H9 (cell line): Measurements from ENCODE around the gene DENND10. TPM values are rescaled to one million over a fixed set of nuclear protein-coding genes. Genes with fewer than 3 reads are reported as not detected.

Experiments
- DNase-seq: peaks from one replicate; pipeline ENCODE4 v3.0.0-alpha.2; 2017
- H2AFZ ChIP-seq: one replicate; pipeline ENCODE4 v1.6.1; 2013; ENCODE audit warnings: mild to moderate bottlenecking, low read length, control low read depth, moderate library complexity
- H2AK5ac ChIP-seq: 2 replicates; pipeline ENCODE4 v1.6.1; 2013; ENCODE audit warnings: low read length, control low read depth, mixed read lengths; ENCODE audit not compliant: insufficient read length
- H2BK120ac ChIP-seq: one replicate; pipeline ENCODE4 v1.6.1; 2013; ENCODE audit warnings: low read depth, mild to moderate bottlenecking, low read length, control low read depth, inconsistent platforms; ENCODE audit not compliant: poor library complexity, severe bottlenecking
- H2BK12ac ChIP-seq: 2 replicates; pipeline ENCODE4 v1.6.1; 2013; ENCODE audit warnings: low read length, control low read depth, mixed read lengths, low read depth; ENCODE audit not compliant: insufficient read length
- H2BK15ac ChIP-seq: 2 replicates; pipeline ENCODE4 v1.6.1; 2013; ENCODE audit warnings: low read depth, low read length, control low read depth
- H2BK20ac ChIP-seq: one replicate; pipeline ENCODE4 v1.6.1; 2013; ENCODE audit warnings: low read depth, mild to moderate bottlenecking, low read length, control low read depth, inconsistent platforms; ENCODE audit not compliant: poor library complexity, severe bottlenecking
- H2BK5ac ChIP-seq: 2 replicates; pipeline ENCODE4 v1.6.1; 2013; ENCODE audit warnings: low read length, control low read depth, mixed read lengths; ENCODE audit not compliant: insufficient read length
- H3K14ac ChIP-seq: 2 replicates; pipeline ENCODE4 v1.6.1; 2013; ENCODE audit warnings: low read length, control low read depth; ENCODE audit not compliant: insufficient read depth
- H3K18ac ChIP-seq: 2 replicates; pipeline ENCODE4 v1.6.1; 2013; ENCODE audit warnings: low read depth, mild to moderate bottlenecking, mixed read lengths, low read length, control low read depth; ENCODE audit not compliant: insufficient read length
- H3K23ac ChIP-seq: 2 replicates; pipeline ENCODE4 v1.6.1; 2013; ENCODE audit warnings: low read length, control low read depth, mixed read lengths, low read depth; ENCODE audit not compliant: insufficient read length
- H3K23me2 ChIP-seq: 2 replicates; pipeline ENCODE4 v1.6.1; 2013; ENCODE audit warnings: low read depth, mild to moderate bottlenecking, mixed read lengths, low read length, control low read depth; ENCODE audit not compliant: insufficient read length, poor library complexity, severe bottlenecking
- H3K27ac ChIP-seq: 2 replicates; pipeline ENCODE4 v1.5.1; 2013; ENCODE audit warnings: low read length, control low read depth, mixed read lengths, low read depth; ENCODE audit not compliant: insufficient read length
- H3K27me3 ChIP-seq: 2 replicates; pipeline ENCODE4 v1.6.1; 2013; ENCODE audit warnings: low read length, control low read depth, inconsistent platforms; ENCODE audit not compliant: insufficient read depth
- H3K4ac ChIP-seq: 2 replicates; pipeline ENCODE4 v1.6.1; 2013; ENCODE audit warnings: low read depth, mild to moderate bottlenecking, control low read depth, inconsistent platforms, low read length, moderate library complexity
- H3K4me1 ChIP-seq: 2 replicates; pipeline ENCODE4 v1.6.1; 2013; ENCODE audit warnings: low read length, control low read depth, inconsistent platforms; ENCODE audit not compliant: insufficient read depth
- H3K4me2 ChIP-seq: 2 replicates; pipeline ENCODE4 v1.6.1; 2013; ENCODE audit warnings: low read length, control low read depth, mixed read lengths; ENCODE audit not compliant: insufficient read length, insufficient read depth
- H3K56ac ChIP-seq: 2 replicates; pipeline ENCODE4 v1.6.1; 2013; ENCODE audit warnings: low read depth, mild to moderate bottlenecking, mixed read lengths, low read length, control low read depth; ENCODE audit not compliant: insufficient read length
- H3K79me1 ChIP-seq: 2 replicates; pipeline ENCODE4 v1.6.1; 2013; ENCODE audit warnings: low read depth, mild to moderate bottlenecking, moderate library complexity, low read length, control low read depth, inconsistent platforms; ENCODE audit not compliant: insufficient read depth, poor library complexity, severe bottlenecking
- H3K79me2 ChIP-seq: 2 replicates; pipeline ENCODE4 v1.6.1; 2013; ENCODE audit warnings: low read length, control low read depth, inconsistent platforms; ENCODE audit not compliant: insufficient read depth
- H3K9ac ChIP-seq: 2 replicates; pipeline ENCODE4 v1.6.1; 2013; ENCODE audit warnings: low read length, control low read depth, mixed read lengths; ENCODE audit not compliant: insufficient read length; ENCODE audit errors: extremely low read depth
- H3K9me3 ChIP-seq: one replicate; pipeline ENCODE4 v1.6.1; 2013; ENCODE audit warnings: low read depth, low read length, inconsistent platforms; ENCODE audit not compliant: control insufficient read depth
- H3T11ph ChIP-seq: one replicate; pipeline ENCODE4 v1.6.1; 2013; ENCODE audit warnings: mild to moderate bottlenecking, low read length, control low read depth, inconsistent platforms
- H4K20me1 ChIP-seq: one replicate; pipeline ENCODE4 v1.6.1; 2013; ENCODE audit not compliant: control insufficient read depth, insufficient read length, insufficient read depth
- H4K5ac ChIP-seq: 2 replicates; pipeline ENCODE4 v1.6.1; 2013; ENCODE audit warnings: low read depth, mild to moderate bottlenecking, mixed read lengths, low read length, control low read depth; ENCODE audit not compliant: insufficient read length
- H4K8ac ChIP-seq: replicated peaks from 2 replicates; pipeline ENCODE4 v1.6.1; 2013; ENCODE audit warnings: low read length, control low read depth, mixed read lengths, low read depth; ENCODE audit not compliant: insufficient read length
- H4K91ac ChIP-seq: 2 replicates; pipeline ENCODE4 v1.6.1; 2013; ENCODE audit warnings: low read depth, mild to moderate bottlenecking, moderate library complexity, mixed read lengths, low read length, control low read depth; ENCODE audit not compliant: insufficient read length
- H3K27ac Mint-ChIP-seq, 3 experiments: 2 replicates in 2 of 3; 3 replicates in 1 of 3; pipeline ENCODE4 v1.8.0; 2020 to 2021; ENCODE audit warnings: mixed read lengths in 3 of 3, mild to moderate bottlenecking in 1 of 3, moderate library complexity in 1 of 3
- H3K27me3 Mint-ChIP-seq: 2 replicates; pipeline ENCODE4 v1.8.0; 2021; ENCODE audit warnings: low read depth, mild to moderate bottlenecking, moderate library complexity, mixed read lengths
- H3K36me3 Mint-ChIP-seq, 3 experiments: 2 replicates in 2 of 3; 3 replicates in 1 of 3; pipeline ENCODE4 v1.8.0; 2020 to 2021; ENCODE audit warnings: low read depth in 3 of 3, mixed read lengths in 3 of 3; ENCODE audit not compliant: insufficient read depth in 1 of 3
- H3K4me1 Mint-ChIP-seq, 2 experiments: 2 replicates each; pipeline ENCODE4 v1.8.0; 2020; ENCODE audit warnings: mixed read lengths in 2 of 2
- H3K4me3 Mint-ChIP-seq, 2 experiments: 2 replicates in 1 of 2; 3 replicates in 1 of 2; pipeline ENCODE4 v1.8.0; 2020 to 2021; ENCODE audit warnings: mild to moderate bottlenecking in 2 of 2, mixed read lengths in 2 of 2, moderate library complexity in 1 of 2
- H3K9me3 Mint-ChIP-seq, 2 experiments: 2 replicates in 1 of 2; 3 replicates in 1 of 2; pipeline ENCODE4 v1.8.0; 2020; ENCODE audit warnings: mild to moderate bottlenecking in 2 of 2, mixed read lengths in 2 of 2, moderate library complexity in 1 of 2
- CTCF ChIP-seq: fragments of 200-600 bp; sonication (generic); conservative IDR thresholded peaks from 3 replicates; pipeline ENCODE4 v1.8.0; 2021; ENCODE audit warnings: antibody characterized with exemption, mild to moderate bottlenecking
- WGBS: extraction: QIAGEN DNeasy Blood & Tissue Kit; methylation state at CpG from one replicate; pipeline ENCODE4 v1.1.7; 2013; ENCODE audit warnings: missing lambda C conversion rate, low lambda C conversion rate, mixed read lengths; ENCODE audit not compliant: insufficient read length; ENCODE audit errors: extremely low coverage; 5-methylcytosine and 5-hydroxymethylcytosine counted together
- total RNA-seq: library from RNA; stranded (reverse); gene quantifications from 2 replicates; pipeline ENCODE4 v1.2.1, GENCODE V29; 2021

The DENND10 gene
- total RNA-seq, 1 experiment from 2014 or later: 63.2 TPM

- H2BK120ac ChIP-seq: no peak overlapping the region
- H2BK20ac ChIP-seq: no peak overlapping the region
- Mint-ChIP-seq H3K9me3 (no peaks in the 10 kb centered on the region), H3K4me3 (no peak overlapping the region), H3K27me3 (no peaks in the 10 kb centered on the region), H3K27ac (no peak overlapping the region), H3K4me1 (peaks cover 13 to 19% of the 10 kb centered on the region in 2 experiments), H3K36me3 (peaks cover 3 to 32% (median 11%) of the 10 kb centered on the region in 3 experiments)
- H2BK5ac ChIP-seq: no peak overlapping the region
- H3K56ac ChIP-seq: no peak overlapping the region
- no peak overlapping the region for H3K18ac ChIP-seq
- no peak overlapping the region for H2AFZ ChIP-seq
- H4K5ac ChIP-seq: no peak overlapping the region
- H2BK15ac ChIP-seq: no peak overlapping the region
- no peak for DNase-seq
- no peak overlapping the region for H3K27ac ChIP-seq
- H3K14ac ChIP-seq: no peak overlapping the region
- H4K91ac ChIP-seq: no peak overlapping the region
- no peak overlapping the region for H3T11ph ChIP-seq
- H3K27me3 ChIP-seq: no peaks in the 10 kb centered on the region
- no peak overlapping the region for H4K8ac ChIP-seq
- no peaks in the 10 kb centered on the region for H3K79me2 ChIP-seq
- H3K9me3 ChIP-seq: no peaks in the 10 kb centered on the region
- peaks cover 5% of the 10 kb centered on the region for H3K23me2 ChIP-seq
- no CpG with 5 or more reads among the region's 5 CpGs for WGBS
- TF ChIP-seq CTCF: no peak
- no peak overlapping the region for H3K23ac ChIP-seq
- no peak overlapping the region for H3K4ac ChIP-seq
- no peaks in the 10 kb centered on the region for H3K79me1 ChIP-seq
- H4K20me1 ChIP-seq: no peaks in the 10 kb centered on the region
- H3K9ac ChIP-seq: no peak overlapping the region
- H3K4me1 ChIP-seq: no peaks in the 10 kb centered on the region
- no peak overlapping the region for H2BK12ac ChIP-seq
- H3K4me2 ChIP-seq: no peak overlapping the region
- no peak overlapping the region for H2AK5ac ChIP-seq
Measured at GRCh38 chr10:119162452-119163092, 58.7 kb downstream of the DENND10 start.
